HepG2 (cell line): Measurements from ENCODE around the gene DAPK1. TPM values are rescaled to one million over a fixed set of nuclear protein-coding genes. Genes with fewer than 3 reads are reported as not detected.

Experiments
- ATAC-seq: fragments of 200-7000 bp; cut with Tn5 transposase; 3 replicates; pipeline ENCODE4 v1.9.1; 2020; ENCODE audit warnings: mild to moderate bottlenecking, moderate library complexity
- BruUV-seq: library from RNA; stranded (reverse); fragments of 400-500 nt; replicated peaks from 2 replicates; lab custom pipeline; 2021; lab: Mats Ljungman, UMichigan
- CTCF ChIA-PET: fragments of 300-600 bp; formaldehyde crosslinking; extraction: SDS; loops from one replicate; lab custom pipeline; 2021; ENCODE audit warnings: low total read pairs, inconsistent platforms, low intra/inter-chr PET ratio; lab: Yijun Ruan, JAX
- POLR2A ChIA-PET: fragments of 350-600 bp; sonication (Branson Sonifier 250); formaldehyde crosslinking; loops from one replicate; lab custom pipeline; 2020; ENCODE audit warnings: antibody characterized with exemption, inconsistent platforms; lab: Yijun Ruan, JAX
- DNase-seq: peaks from one replicate; pipeline ENCODE4 v3.0.0-alpha.2; 2015; ENCODE audit warnings: low spot score
- FAIRE-seq: peaks from 3 replicates; lab custom pipeline; 2011; peaks lifted over from hg19 to GRCh38; lab: Jason Lieb, UNC
- H2AFZ ChIP-seq: one replicate; pipeline ENCODE4 v1.6.1; 2011; ENCODE audit warnings: low read length, inconsistent platforms
- H3K27ac ChIP-seq: fragments of 300-600 bp; 3 replicates; pipeline ENCODE4 v1.8.0; 2011; ENCODE audit warnings: mixed run types, mild to moderate bottlenecking, mixed read lengths, low read length, inconsistent platforms; ENCODE audit not compliant: insufficient read depth; ENCODE audit errors: extremely low read length
- H3K27me3 ChIP-seq, 2 experiments: fragments of 200-600 bp in 1 of 2; 2 replicates in 1 of 2; 3 replicates in 1 of 2; pipeline versions ENCODE4 v1.6.0 to v1.8.0; 2011; ENCODE audit warnings: low read length in 2 of 2, mild to moderate bottlenecking in 2 of 2, moderate library complexity in 2 of 2, inconsistent platforms in 1 of 2; ENCODE audit not compliant: insufficient read depth in 2 of 2, control insufficient read depth in 1 of 2
- H3K36me3 ChIP-seq, 2 experiments: fragments of 200-600 bp in 1 of 2; replicated peaks in 1 of 2; 2 replicates in 1 of 2; 3 replicates in 1 of 2; pipeline versions ENCODE4 v1.5.1 to v1.8.0; 2011; ENCODE audit warnings: low read length in 2 of 2, inconsistent platforms in 1 of 2; ENCODE audit not compliant: insufficient read depth in 2 of 2, control insufficient read depth in 1 of 2
- H3K4me1 ChIP-seq: 2 replicates; pipeline ENCODE4 v1.5.1; 2012; ENCODE audit warnings: low read length, inconsistent platforms; ENCODE audit not compliant: insufficient read depth
- H3K4me2 ChIP-seq: 2 replicates; pipeline ENCODE4 v1.6.0; 2011; ENCODE audit warnings: low read depth, low read length, inconsistent platforms
- H3K4me3 ChIP-seq, 3 experiments: fragments of 200-600 bp in 1 of 3; sonication (generic), shearing (Covaris generic) in 1 of 3; replicated peaks in 1 of 3; 2 replicates each; pipeline ENCODE4 v1.5.1; 2011 to 2016; ENCODE audit warnings: low read length in 3 of 3, inconsistent platforms in 2 of 3, low read depth in 2 of 3, mild to moderate bottlenecking in 2 of 3, control low read depth in 1 of 3, mixed read lengths in 1 of 3; ENCODE audit not compliant: insufficient read depth in 1 of 3
- H3K79me2 ChIP-seq: one replicate; pipeline ENCODE4 v1.6.1; 2011; ENCODE audit warnings: low read length, inconsistent platforms; ENCODE audit not compliant: insufficient read depth
- H3K9ac ChIP-seq: 2 replicates; pipeline ENCODE4 v1.6.0; 2011; ENCODE audit warnings: mild to moderate bottlenecking, low read depth, low read length, inconsistent platforms; ENCODE audit not compliant: insufficient read depth
- H3K9me3 ChIP-seq: 2 replicates; pipeline ENCODE4 v1.5.1; 2012; ENCODE audit warnings: mild to moderate bottlenecking, low read length
- H4K20me1 ChIP-seq: 2 replicates; pipeline ENCODE4 v1.6.0; 2011; ENCODE audit warnings: inconsistent platforms, mild to moderate bottlenecking, low read length, moderate library complexity; ENCODE audit not compliant: insufficient read depth
- DPF2 ChIP-seq: sonication (generic); formaldehyde crosslinking; IDR thresholded peaks from 2 replicates; pipeline ENCODE4 v1.4.0; 2020; ENCODE audit warnings: mild to moderate bottlenecking, low read depth, missing genetic modification reagents, borderline replicate concordance
- HNF1A ChIP-seq, 2 experiments: sonication (generic) in 1 of 2; formaldehyde crosslinking in 1 of 2; IDR thresholded peaks; 2 replicates each; pipeline versions ENCODE4 v1.4.0 to v1.6.1; 2016 to 2020; ENCODE audit warnings: borderline replicate concordance in 1 of 2, low read depth in 1 of 2, mild to moderate bottlenecking in 1 of 2, missing genetic modification reagents in 1 of 2
- RARA ChIP-seq: IDR thresholded peaks from 2 replicates; pipeline ENCODE4 v1.6.1; 2016; ENCODE audit warnings: missing genetic modification reagents, missing compliant biosample characterization
- ZNF589 ChIP-seq: sonication (generic); formaldehyde crosslinking; conservative IDR thresholded peaks from 2 replicates; pipeline ENCODE4 v1.8.0; 2022; ENCODE audit warnings: mild to moderate bottlenecking, moderate library complexity, missing genetic modification reagents
- WGBS: methylation state at CpG from one replicate; pipeline ENCODE4 v1.1.6; 2017; ENCODE audit warnings: low lambda C conversion rate; 5-methylcytosine and 5-hydroxymethylcytosine counted together
- in situ Hi-C: cut with HindIII; loops from 2 replicates; pipeline ENCODE4 v1.10.0; 2017; ENCODE audit warnings: low pct_unique_long_range_greater_than_20kb; ENCODE audit not compliant: extremely low pct_ligation_motif_present
- intact Hi-C: fragments of 100-400 bp; cut with micrococcal nuclease; formaldehyde crosslinking; loops from one replicate; pipeline ENCODE4 v1.10.0; 2022; ENCODE audit not compliant: unreplicated experiment
- polyA plus RNA-seq, 8 experiments: library from polyadenylated mRNA; depleted of rRNA in 3 of 8; stranded (reverse) in 7 of 8; unstranded in 1 of 8; fragments of >200 nt; fragmentation: Illumina TruSeq in 4 of 8; extraction: Trizol in 4 of 8; gene quantifications; 2 replicates each; pipeline versions ENCODE4 v1.2.1 to v1.2.3, GENCODE V29; 2011 to 2016; ENCODE audit warnings: low read depth in 4 of 8, missing spikeins in 1 of 8, mixed read lengths in 1 of 8; ENCODE audit not compliant: insufficient read depth in 1 of 8
- total RNA-seq, 5 experiments: library from RNA; depleted of rRNA; stranded (reverse); fragments of >200 nt; fragmentation: Illumina TruSeq; extraction: Trizol; gene quantifications; 2 replicates each; pipeline ENCODE4 v1.2.3, GENCODE V29; 2016; ENCODE audit warnings: low read depth in 1 of 5
- TF ChIP-seq, protein P1 (sequence below): IDR thresholded peaks from 2 replicates; pipeline ENCODE4 v1.6.1; 2016; ENCODE audit warnings: low read depth, control low read depth
- TF ChIP-seq, protein P2 (sequence below): sonication (generic); formaldehyde crosslinking; IDR thresholded peaks from 2 replicates; pipeline ENCODE4 v1.8.0; 2022; ENCODE audit warnings: missing genetic modification reagents, mild to moderate bottlenecking, borderline replicate concordance
- TF ChIP-seq, protein P3 (sequence below): sonication (generic); formaldehyde crosslinking; IDR thresholded peaks from 2 replicates; pipeline ENCODE4; 2020; ENCODE audit warnings: missing genetic modification reagents, mild to moderate bottlenecking, borderline replicate concordance

The DAPK1 gene
- total and polyA plus RNA-seq, 2 of the 13 experiments (the other 11 are each of a cell fraction or from before 2014, with no cell fraction given) = 35.7 to 35.9 TPM

DNA sequence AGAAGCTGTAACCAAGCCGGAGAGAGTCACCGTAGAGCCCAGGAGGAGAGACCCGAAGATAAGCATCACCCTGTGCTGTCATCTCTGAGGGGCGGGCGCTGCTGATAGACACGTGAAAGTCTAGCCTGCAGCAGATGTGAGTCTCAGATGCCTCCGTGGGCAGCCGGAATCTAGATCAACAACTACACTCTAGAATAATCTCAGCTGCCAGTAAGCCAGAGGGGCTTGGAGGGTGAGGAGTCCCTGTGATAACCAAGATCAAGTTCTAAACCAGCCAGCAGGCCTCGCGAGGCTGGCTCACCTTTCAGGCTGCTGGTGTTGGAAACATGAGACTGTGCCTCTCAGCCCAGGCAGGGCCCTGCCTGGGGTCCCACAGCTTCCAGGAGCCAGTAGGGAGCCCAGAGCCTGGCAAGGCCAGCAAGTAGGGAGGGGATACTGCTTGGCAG is 54.1 kb downstream of the DAPK1 start:
- BruUV-seq = no TSS peak
- CTCF ChIA-PET = no interaction called here

More for the DNA sequence above, 54.1 kb downstream of the DAPK1 start:
- 0 out of 2 replicates have a peak, but pooled peaks cover 4% of the 10 kb centered on the region for H4K20me1 ChIP-seq
- no peak overlapping the region for H3K4me3 ChIP-seq
- no peak overlapping the region for H3K9ac ChIP-seq
- H3K79me2 ChIP-seq = no peaks in the 10 kb centered on the region
- POLR2A ChIA-PET = no interaction called here
- no peak overlapping the region for H3K27ac ChIP-seq
- DNase-seq = no peak
- ATAC-seq = no peak
- in situ Hi-C loops (no loop called here), intact Hi-C loops (no loop called here)
- H3K9me3 ChIP-seq = no peaks in the 10 kb centered on the region
- no peak overlapping the region for H3K4me2 ChIP-seq
- no peak for FAIRE-seq
- H3K36me3 ChIP-seq = peaks cover 0 to 3% of the 10 kb centered on the region in 2 experiments; a peak in 2 of 5 replicates
- H3K4me1 ChIP-seq = peaks cover 21% of the 10 kb centered on the region
- no peak overlapping the region for H2AFZ ChIP-seq
- H3K27me3 ChIP-seq = no peaks in the 10 kb centered on the region
- WGBS = 89% methylated on average over 3 of the region's 10 CpGs
- TF ChIP-seq ZNF589 = no peak
- TF ChIP-seq RARA (CRISPR knock-in tag) = no peak
- no peak for TF ChIP-seq HNF1A (IDR thresholded peaks at IDR 0.05; ENCODE audit: low read depth)
- TF ChIP-seq HNF1A (CRISPR knock-in tag; IDR thresholded peaks at IDR 0.05; ENCODE audit: borderline replicate concordance) = no peak
- TF ChIP-seq, protein P1, sequence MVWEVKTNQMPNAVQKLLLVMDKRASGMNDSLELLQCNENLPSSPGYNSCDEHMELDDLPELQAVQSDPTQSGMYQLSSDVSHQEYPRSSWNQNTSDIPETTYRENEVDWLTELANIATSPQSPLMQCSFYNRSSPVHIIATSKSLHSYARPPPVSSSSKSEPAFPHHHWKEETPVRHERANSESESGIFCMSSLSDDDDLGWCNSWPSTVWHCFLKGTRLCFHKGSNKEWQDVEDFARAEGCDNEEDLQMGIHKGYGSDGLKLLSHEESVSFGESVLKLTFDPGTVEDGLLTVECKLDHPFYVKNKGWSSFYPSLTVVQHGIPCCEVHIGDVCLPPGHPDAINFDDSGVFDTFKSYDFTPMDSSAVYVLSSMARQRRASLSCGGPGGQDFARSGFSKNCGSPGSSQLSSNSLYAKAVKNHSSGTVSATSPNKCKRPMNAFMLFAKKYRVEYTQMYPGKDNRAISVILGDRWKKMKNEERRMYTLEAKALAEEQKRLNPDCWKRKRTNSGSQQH (CRISPR knock-in tag) = no peak
- TF ChIP-seq DPF2 (CRISPR knock-in tag) = no peak
- TF ChIP-seq, protein P2, sequence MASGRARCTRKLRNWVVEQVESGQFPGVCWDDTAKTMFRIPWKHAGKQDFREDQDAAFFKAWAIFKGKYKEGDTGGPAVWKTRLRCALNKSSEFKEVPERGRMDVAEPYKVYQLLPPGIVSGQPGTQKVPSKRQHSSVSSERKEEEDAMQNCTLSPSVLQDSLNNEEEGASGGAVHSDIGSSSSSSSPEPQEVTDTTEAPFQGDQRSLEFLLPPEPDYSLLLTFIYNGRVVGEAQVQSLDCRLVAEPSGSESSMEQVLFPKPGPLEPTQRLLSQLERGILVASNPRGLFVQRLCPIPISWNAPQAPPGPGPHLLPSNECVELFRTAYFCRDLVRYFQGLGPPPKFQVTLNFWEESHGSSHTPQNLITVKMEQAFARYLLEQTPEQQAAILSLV (CRISPR knock-in tag) = no peak
- TF ChIP-seq, protein P3, sequence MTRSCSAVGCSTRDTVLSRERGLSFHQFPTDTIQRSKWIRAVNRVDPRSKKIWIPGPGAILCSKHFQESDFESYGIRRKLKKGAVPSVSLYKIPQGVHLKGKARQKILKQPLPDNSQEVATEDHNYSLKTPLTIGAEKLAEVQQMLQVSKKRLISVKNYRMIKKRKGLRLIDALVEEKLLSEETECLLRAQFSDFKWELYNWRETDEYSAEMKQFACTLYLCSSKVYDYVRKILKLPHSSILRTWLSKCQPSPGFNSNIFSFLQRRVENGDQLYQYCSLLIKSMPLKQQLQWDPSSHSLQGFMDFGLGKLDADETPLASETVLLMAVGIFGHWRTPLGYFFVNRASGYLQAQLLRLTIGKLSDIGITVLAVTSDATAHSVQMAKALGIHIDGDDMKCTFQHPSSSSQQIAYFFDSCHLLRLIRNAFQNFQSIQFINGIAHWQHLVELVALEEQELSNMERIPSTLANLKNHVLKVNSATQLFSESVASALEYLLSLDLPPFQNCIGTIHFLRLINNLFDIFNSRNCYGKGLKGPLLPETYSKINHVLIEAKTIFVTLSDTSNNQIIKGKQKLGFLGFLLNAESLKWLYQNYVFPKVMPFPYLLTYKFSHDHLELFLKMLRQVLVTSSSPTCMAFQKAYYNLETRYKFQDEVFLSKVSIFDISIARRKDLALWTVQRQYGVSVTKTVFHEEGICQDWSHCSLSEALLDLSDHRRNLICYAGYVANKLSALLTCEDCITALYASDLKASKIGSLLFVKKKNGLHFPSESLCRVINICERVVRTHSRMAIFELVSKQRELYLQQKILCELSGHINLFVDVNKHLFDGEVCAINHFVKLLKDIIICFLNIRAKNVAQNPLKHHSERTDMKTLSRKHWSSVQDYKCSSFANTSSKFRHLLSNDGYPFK = no peak
